GM21825 (cell line): ENCODE data around the gene DOCK4.

ENCODE experiments used
- ATAC-seq: cut with Tn5 transposase; IDR thresholded peaks from one replicate; pipeline ENCODE4 v1.9.1; 2021; ENCODE audit warnings: mild to moderate bottlenecking, moderate library complexity; ENCODE audit not compliant: unreplicated experiment

DOCK4 gene

DNA sequence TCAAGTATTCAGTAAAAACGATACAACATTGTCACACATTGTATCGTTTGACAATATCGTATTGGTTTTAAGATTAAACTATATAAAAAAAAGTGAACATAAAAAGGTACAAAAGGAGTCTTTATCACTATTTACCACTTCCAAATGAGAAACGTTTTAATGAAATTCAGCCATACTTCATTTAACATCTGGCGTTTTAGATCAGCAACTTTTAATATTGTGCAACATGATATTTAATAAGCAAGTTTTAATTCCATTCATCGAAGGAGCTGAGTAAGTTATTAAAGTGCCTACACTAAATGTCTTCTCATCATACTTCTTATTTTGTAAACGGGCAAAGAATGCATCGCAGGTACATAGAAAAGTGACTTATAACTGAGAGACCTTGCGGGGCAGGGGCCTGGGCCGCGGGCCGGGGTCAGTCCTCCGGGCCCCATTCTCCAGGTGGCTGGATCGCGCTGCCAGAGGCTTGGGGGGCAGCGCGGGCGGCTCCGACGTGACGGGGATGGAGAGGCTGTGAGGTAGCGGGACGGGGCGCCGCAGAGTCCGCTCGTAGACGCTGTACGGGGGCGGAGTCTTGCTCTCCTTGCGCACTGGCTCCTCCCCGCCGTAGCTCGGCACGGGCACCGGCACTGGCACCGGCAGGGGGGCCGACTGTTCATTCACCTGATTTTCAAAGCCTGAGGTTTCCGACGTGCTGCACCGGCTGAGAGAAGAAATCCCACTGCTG, 478.1 kb downstream of the DOCK4 start:
- ATAC-seq: no peak

- no peak for ATAC-seq
Observed at GRCh38 chr7:111718886-111719285, 487.3 kb downstream of the DOCK4 start.

- no peak for ATAC-seq
Observed at GRCh38 chr7:111711426-111712065, 494.7 kb downstream of the DOCK4 start.

DNA sequence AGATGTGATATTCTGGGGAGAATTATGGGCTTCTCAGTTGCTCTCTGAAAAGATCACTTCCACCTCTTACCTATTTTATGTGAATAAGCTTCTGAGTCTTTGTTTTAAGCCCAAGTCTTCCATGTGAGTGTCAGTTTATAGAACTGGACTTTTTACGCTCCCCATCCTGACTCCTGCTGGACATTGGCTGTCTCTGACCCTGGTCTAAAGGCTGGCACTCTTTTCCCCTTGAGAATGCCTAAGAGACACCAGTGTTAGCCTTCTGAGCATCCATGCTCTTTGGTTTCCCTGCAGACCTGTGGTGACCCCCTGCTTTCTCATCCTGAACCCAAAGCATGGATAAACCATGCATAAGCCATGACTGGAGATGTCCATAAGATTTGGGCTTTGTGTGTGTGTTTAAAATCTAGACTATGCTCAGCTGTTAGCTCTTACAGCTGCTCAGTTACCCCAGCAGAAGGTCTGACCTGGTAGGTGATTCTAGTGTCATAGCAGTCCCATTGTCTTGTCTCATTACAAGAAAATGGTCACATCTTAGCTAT, 495.3 kb downstream of the DOCK4 start:
- ATAC-seq: no peak

DNA sequence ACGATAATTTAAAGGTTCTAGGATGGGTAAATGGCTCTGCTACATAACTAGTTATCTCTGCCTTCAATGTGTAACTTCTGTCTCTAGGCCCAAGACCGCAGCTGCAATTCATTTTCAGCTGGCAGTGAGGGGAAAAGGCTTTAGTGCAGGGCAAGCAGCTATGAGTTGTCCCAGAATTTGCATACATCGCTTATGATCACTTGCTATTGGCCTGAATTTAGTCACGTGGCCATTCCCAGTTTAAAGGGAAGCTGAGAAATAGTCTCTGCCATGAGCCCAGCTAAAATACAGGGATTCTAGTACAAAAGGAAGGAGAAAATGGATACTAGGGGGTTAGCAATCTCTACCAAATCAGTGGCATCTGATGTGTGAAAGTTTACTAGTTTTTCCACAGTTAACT, 498.1 kb downstream of the DOCK4 start:
- ATAC-seq: no peak

GRCh38 chr7:111705807-111706206, 500.4 kb downstream of the DOCK4 start:
- no peak for ATAC-seq

- no peak for ATAC-seq
Observed at GRCh38 chr7:111697771-111698170, 508.4 kb downstream of the DOCK4 start.

GRCh38 chr7:111694376-111694775, 511.8 kb downstream of the DOCK4 start:
- no peak for ATAC-seq

DNA sequence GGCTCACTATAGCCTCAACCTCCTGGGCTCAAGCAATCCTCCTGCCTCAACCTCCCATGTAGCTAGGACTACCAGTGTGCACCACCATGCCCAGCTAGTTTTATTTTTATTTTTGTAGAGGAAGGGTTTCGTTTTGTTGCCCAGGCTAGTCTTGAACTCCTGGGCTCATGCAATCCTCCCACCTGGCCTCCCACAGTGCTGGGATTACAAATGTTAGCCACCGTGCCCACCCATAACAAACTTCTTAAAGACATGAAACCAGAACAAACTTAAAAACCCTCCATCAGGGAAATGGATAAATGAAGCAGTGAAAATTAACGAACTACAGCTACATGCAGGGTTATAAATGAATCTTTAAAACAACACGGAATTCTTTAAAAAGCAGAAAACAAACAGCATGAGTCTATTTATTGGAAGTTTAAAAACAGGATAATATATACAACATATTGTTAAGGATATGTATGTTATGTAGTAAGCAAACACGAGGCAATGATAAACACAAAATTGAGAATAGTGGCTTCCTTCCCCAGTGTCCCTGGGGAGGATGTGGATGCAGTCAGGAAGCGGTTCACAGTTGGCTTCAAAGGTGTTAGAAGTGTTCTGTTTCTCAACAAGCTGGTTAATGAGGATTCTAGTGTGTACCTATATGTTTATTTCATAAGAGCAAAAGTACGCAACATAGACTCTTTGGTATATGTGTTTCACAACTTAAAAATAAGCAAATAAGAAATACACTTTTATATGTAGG, 515.7 kb downstream of the DOCK4 start:
- no peak for ATAC-seq

- ATAC-seq: no peak
Observed at GRCh38 chr7:111685349-111685748, 520.9 kb downstream of the DOCK4 start.

GRCh38 chr7:111682588-111683340, 523.4 kb downstream of the DOCK4 start:
- no peak for ATAC-seq

DNA sequence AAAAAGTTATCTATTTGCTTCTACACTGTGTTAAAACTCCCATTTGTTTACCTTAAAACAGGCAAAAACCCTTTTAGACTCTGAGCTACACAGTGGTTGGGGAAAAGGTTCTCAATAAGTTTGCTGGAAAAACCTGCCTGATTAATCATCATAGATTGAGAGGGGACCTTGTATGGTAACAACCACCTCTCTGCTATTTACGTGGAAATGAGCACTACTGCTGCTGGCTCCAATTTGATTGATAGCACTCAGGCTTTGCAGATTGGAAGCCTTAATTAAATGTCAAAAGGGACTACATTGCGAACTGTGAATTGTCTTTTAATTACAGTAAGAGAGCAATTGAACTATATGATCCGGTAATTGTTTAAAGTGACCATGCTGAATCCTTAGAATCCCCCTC, 525.0 kb downstream of the DOCK4 start:
- ATAC-seq: no peak

- no peak for ATAC-seq
Observed at GRCh38 chr7:111678986-111679385, 527.2 kb downstream of the DOCK4 start.

- no peak for ATAC-seq
Observed at GRCh38 chr7:111678281-111678680, 527.9 kb downstream of the DOCK4 start.

DNA sequence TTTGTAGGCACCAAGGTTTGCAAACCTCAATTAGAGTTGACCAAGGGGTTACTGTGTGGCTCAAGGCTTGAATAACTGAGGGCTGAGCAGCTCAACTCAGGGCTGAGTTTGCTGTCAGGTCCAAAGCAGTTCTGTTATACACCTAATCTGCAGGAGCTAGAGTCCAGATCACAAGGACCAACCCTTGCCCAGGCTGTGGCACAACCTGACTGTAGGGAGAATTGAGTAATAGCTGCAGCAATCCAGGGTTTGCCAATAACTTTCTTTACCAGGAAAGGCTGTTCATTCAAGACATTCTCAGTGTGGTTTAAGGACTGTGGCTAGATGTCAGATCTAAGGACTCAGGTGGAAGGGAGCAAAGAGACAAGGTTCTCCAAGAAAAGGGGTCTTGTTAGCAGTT, 528.4 kb downstream of the DOCK4 start:
- no peak for ATAC-seq

DNA sequence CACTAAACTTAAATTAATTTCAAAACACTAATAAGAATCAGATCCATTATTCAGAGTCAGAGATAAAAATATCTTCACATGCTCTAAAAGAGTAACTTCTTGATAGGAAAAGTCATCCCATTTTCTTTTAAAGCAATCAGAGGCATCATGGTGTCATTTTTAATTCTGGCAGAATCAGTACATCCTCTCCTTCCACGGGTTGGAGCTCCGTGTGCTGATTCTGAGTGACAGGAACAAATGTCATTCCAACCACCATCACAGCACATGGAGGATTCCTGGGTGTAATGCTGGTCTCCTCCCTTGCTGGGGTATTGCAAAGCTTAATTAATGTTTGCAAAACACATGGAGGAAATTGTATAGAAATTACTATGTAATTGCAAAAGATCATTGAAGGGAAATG, 529.4 kb downstream of the DOCK4 start:
- no peak for ATAC-seq
